ENCODE results near the gene CES4A.

- TF ChIP-seq CTCF (IDR thresholded peaks at IDR 0.05) (no peak), ZFX (IDR thresholded peaks at IDR 0.05; ENCODE audit: borderline replicate concordance) (no peak)
These were observed 3.2 kb downstream of the CES4A start for GRCh38 chr16:66991545-66992077.
